Stimulated activated CD8-positive, alpha-beta memory T cell treated with anti-CD3 and anti-CD28 coated beads, Interleukin-2, amount 100 ng/mL, for 48 hours (primary cell): ENCODE results near the gene MRPL47.
A peak's percentile ranks its signal among the peaks of the same experiment; 100 is the strongest.

Experiments
- DNase-seq, 2 donors: peaks; one replicate each; pipeline ENCODE4 v3.0.0-alpha.2; 2020; ENCODE audit warnings: low read depth in 2 of 2

Gene MRPL47

GRCh38 chr3:179591313-179591712 lies 13.1 kb downstream of the MRPL47 start:
- no peak for DNase-seq

- no peak for DNase-seq
These were observed 13.8 kb downstream of the MRPL47 start for GRCh38 chr3:179590669-179591068.

- no peak for DNase-seq
These were observed 15.3 kb downstream of the MRPL47 start for GRCh38 chr3:179589143-179589542.

- no peak for DNase-seq
These were observed 23.4 kb downstream of the MRPL47 start for GRCh38 chr3:179580992-179581391.

GRCh38 chr3:179565496-179565895 lies 38.9 kb downstream of the MRPL47 start:
- no peak for DNase-seq

GRCh38 chr3:179563271-179563783 lies 41.1 kb downstream of the MRPL47 start:
- DNase-seq, result peak; percentile 49

- peak; percentile 98 to 99 for DNase-seq
These were observed 41.7 kb downstream of the MRPL47 start, which contains the start of gene ACTL6A for GRCh38 chr3:179562591-179563270. TSS of gene ACTL6A (plus strand) at chr3:179562926. CDS start at chr3:179563093, 167 bp downstream.

- DNase-seq, result no peak
These were observed 43.6 kb downstream of the MRPL47 start for GRCh38 chr3:179560791-179561190.

- peak; percentile 11 to 30 for DNase-seq
These were observed 45.6 kb downstream of the MRPL47 start for GRCh38 chr3:179558742-179559364.

GRCh38 chr3:179551349-179552105 lies 52.9 kb downstream of the MRPL47 start:
- no peak for DNase-seq

GRCh38 chr3:179546814-179547241 lies 57.6 kb downstream of the MRPL47 start:
- no peak for DNase-seq

GRCh38 chr3:179544981-179545645 lies 59.3 kb downstream of the MRPL47 start:
- DNase-seq, result no peak

GRCh38 chr3:179542375-179542774 lies 62.1 kb downstream of the MRPL47 start:
- no peak for DNase-seq

- DNase-seq, result no peak
These were observed 62.8 kb downstream of the MRPL47 start for GRCh38 chr3:179541596-179541995.

GRCh38 chr3:179541094-179541493 lies 63.3 kb downstream of the MRPL47 start:
- no peak for DNase-seq
